Astrocyte (in vitro differentiated cells and primary cell): ENCODE results near the gene CTSS. TPM values are rescaled to one million over a fixed set of nuclear protein-coding genes. Genes with fewer than 3 reads are reported as not detected.
"Not testable (repeated sequence)": the region's sequence is repeated elsewhere in the genome, so short reads cannot be mapped to it uniquely, and the experiment has no call there.

Experiments
- DNase-seq: peaks from one replicate; pipeline ENCODE4 v3.0.0-alpha.2; 2010; ENCODE audit warnings: low read depth
- FAIRE-seq: peaks from 2 replicates; lab custom pipeline; 2011; peaks lifted over from hg19 to GRCh38; lab: Jason Lieb, UNC
- H2AFZ ChIP-seq: 2 replicates; pipeline ENCODE4 v1.6.0; 2012; ENCODE audit warnings: low read depth, low read length, inconsistent platforms
- H3K27ac ChIP-seq: 2 replicates; pipeline ENCODE4 v1.5.1; 2011; ENCODE audit warnings: low read depth, low read length, inconsistent platforms
- H3K27me3 ChIP-seq: 2 replicates; pipeline ENCODE4 v1.6.0; 2011; ENCODE audit warnings: low read length, inconsistent platforms; ENCODE audit not compliant: insufficient read depth
- H3K36me3 ChIP-seq: 2 replicates; pipeline ENCODE4 v1.5.1; 2011; ENCODE audit warnings: low read length, inconsistent platforms; ENCODE audit not compliant: insufficient read depth
- H3K4me1 ChIP-seq: 2 replicates; pipeline ENCODE4 v1.5.1; 2011; ENCODE audit warnings: low read length, inconsistent platforms; ENCODE audit not compliant: insufficient read depth
- H3K4me2 ChIP-seq: 2 replicates; pipeline ENCODE4 v1.6.0; 2012; ENCODE audit warnings: low read length, inconsistent platforms
- H3K4me3 ChIP-seq: 2 replicates; pipeline ENCODE4 v1.5.1; 2011; ENCODE audit warnings: low read depth, mild to moderate bottlenecking, low read length, inconsistent platforms; ENCODE audit not compliant: insufficient read depth
- H3K79me2 ChIP-seq: 2 replicates; pipeline ENCODE4 v1.6.0; 2012; ENCODE audit warnings: mild to moderate bottlenecking, low read length, inconsistent platforms; ENCODE audit not compliant: insufficient read depth
- H3K9ac ChIP-seq: 2 replicates; pipeline ENCODE4 v1.6.0; 2012; ENCODE audit warnings: mild to moderate bottlenecking, low read length, inconsistent platforms
- H3K9me3 ChIP-seq: 2 replicates; pipeline ENCODE4 v1.5.1; 2012; ENCODE audit warnings: low read depth, mild to moderate bottlenecking, low read length, inconsistent platforms; ENCODE audit not compliant: insufficient read depth
- H4K20me1 ChIP-seq: 2 replicates; pipeline ENCODE4 v1.6.0; 2012; ENCODE audit warnings: low read length, inconsistent platforms; ENCODE audit not compliant: insufficient read depth
- H3K27ac Mint-ChIP-seq: one replicate; pipeline ENCODE4 v1.8.0; 2021; ENCODE audit warnings: mild to moderate bottlenecking, mixed read lengths; ENCODE audit not compliant: unreplicated experiment
- H3K27me3 Mint-ChIP-seq: one replicate; pipeline ENCODE4 v1.8.0; 2021; ENCODE audit warnings: low read depth, mixed read lengths; ENCODE audit not compliant: unreplicated experiment
- H3K36me3 Mint-ChIP-seq: one replicate; pipeline ENCODE4 v1.8.0; 2021; ENCODE audit warnings: low read depth, mixed read lengths; ENCODE audit not compliant: unreplicated experiment
- H3K4me1 Mint-ChIP-seq: one replicate; pipeline ENCODE4 v1.8.0; 2021; ENCODE audit warnings: low read depth, mixed read lengths; ENCODE audit not compliant: unreplicated experiment
- H3K4me3 Mint-ChIP-seq: one replicate; pipeline ENCODE4 v1.8.0; 2021; ENCODE audit warnings: mild to moderate bottlenecking, moderate library complexity, mixed read lengths; ENCODE audit not compliant: unreplicated experiment
- H3K9me3 Mint-ChIP-seq: one replicate; pipeline ENCODE4 v1.8.0; 2021; ENCODE audit warnings: mild to moderate bottlenecking, mixed read lengths; ENCODE audit not compliant: unreplicated experiment
- CTCF ChIP-seq: IDR thresholded peaks from 2 replicates; pipeline ENCODE4 v1.5.1; 2011; ENCODE audit warnings: low read depth, mild to moderate bottlenecking, inconsistent platforms, low read length, moderate library complexity; ENCODE audit not compliant: insufficient read depth
- EZH2 ChIP-seq: IDR thresholded peaks from 2 replicates; pipeline ENCODE4 v1.6.1; 2012; ENCODE audit warnings: mild to moderate bottlenecking, low read length, inconsistent platforms; ENCODE audit not compliant: insufficient read depth
- total RNA-seq: library from RNA; stranded (reverse); gene quantifications from 2 replicates; pipeline ENCODE4 v1.2.1, GENCODE V29; 2021

CTSS gene
- total RNA-seq, 1 donor from 2014 or later: 0.61 TPM

- Histone ChIP-seq H3K27ac (no peak overlapping the region), H3K9ac (no peak overlapping the region), H3K9me3 (no peaks in the 10 kb centered on the region), H3K79me2 (no peaks in the 10 kb centered on the region), H3K4me3 (no peak overlapping the region), H2AFZ (no peak overlapping the region), H3K36me3 (peaks cover 12% of the 10 kb centered on the region), H4K20me1 (no peaks in the 10 kb centered on the region), H3K4me1 (peaks cover 4% of the 10 kb centered on the region), H3K4me2 (no peak overlapping the region), H3K27me3 (no peaks in the 10 kb centered on the region)
- Mint-ChIP-seq H3K9me3 (no peaks in the 10 kb centered on the region), H3K36me3 (peaks cover 29% of the 10 kb centered on the region), H3K4me3 (no peak overlapping the region), H3K4me1 (no peaks in the 10 kb centered on the region), H3K27ac (no peak overlapping the region), H3K27me3 (peaks cover 2% of the 10 kb centered on the region)
- TF ChIP-seq CTCF: no peak
- TF ChIP-seq EZH2: no peak
- DNase-seq (no peak), FAIRE-seq (no peak)
These were observed 30.8 kb upstream of the CTSS start for GRCh38 chr1:150796374-150796773.

- not testable (repeated sequence) for H4K20me1 ChIP-seq, H3K27me3 ChIP-seq, H3K9me3 Mint-ChIP-seq, FAIRE-seq, H3K79me2 ChIP-seq, H3K27me3 Mint-ChIP-seq, H2AFZ ChIP-seq, H3K9me3 ChIP-seq, H3K4me3 ChIP-seq, DNase-seq, H3K4me1 ChIP-seq, H3K4me2 ChIP-seq, H3K27ac ChIP-seq, H3K4me3 Mint-ChIP-seq, H3K4me1 Mint-ChIP-seq, H3K9ac ChIP-seq, H3K27ac Mint-ChIP-seq
- H3K36me3 Mint-ChIP-seq: peaks cover 22% of the 10 kb centered on the region
- peaks cover 12% of the 10 kb centered on the region for H3K36me3 ChIP-seq
These were observed 28.2 kb upstream of the CTSS start for GRCh38 chr1:150793778-150794177.

- Mint-ChIP-seq H3K27ac (no peak overlapping the region), H3K27me3 (peaks cover 2% of the 10 kb centered on the region), H3K9me3 (no peaks in the 10 kb centered on the region), H3K4me1 (no peaks in the 10 kb centered on the region), H3K36me3 (peaks cover 17% of the 10 kb centered on the region), H3K4me3 (no peak overlapping the region)
- FAIRE-seq (no peak), DNase-seq (no peak)
- H3K79me2 ChIP-seq: no peaks in the 10 kb centered on the region
- no peaks in the 10 kb centered on the region for H3K27me3 ChIP-seq
- no peak overlapping the region for H3K9ac ChIP-seq
- no peak overlapping the region for H3K4me2 ChIP-seq
- no peaks in the 10 kb centered on the region for H3K4me1 ChIP-seq
- H3K4me3 ChIP-seq: no peak overlapping the region
- no peaks in the 10 kb centered on the region for H3K9me3 ChIP-seq
- H4K20me1 ChIP-seq: no peaks in the 10 kb centered on the region
- no peak overlapping the region for H3K27ac ChIP-seq
- no peak for TF ChIP-seq EZH2
- no peak for TF ChIP-seq CTCF
- H2AFZ ChIP-seq: no peak overlapping the region
- H3K36me3 ChIP-seq: peaks cover 12% of the 10 kb centered on the region
These were observed 27.6 kb upstream of the CTSS start for GRCh38 chr1:150793221-150793620.
